Calu3 (cell line): ENCODE measurements around the gene TAF1A. TPM values are rescaled to one million over a fixed set of nuclear protein-coding genes. Genes with fewer than 3 reads are reported as not detected.

ENCODE experiments used
- BruUV-seq: library from RNA; stranded (reverse); fragments of 400-500 nt; replicated peaks from 2 replicates; lab custom pipeline; 2021; lab: Mats Ljungman, UMichigan
- CTCF ChIA-PET: fragments of 300-600 bp; sonication (Branson Sonifier 250); formaldehyde crosslinking; loops from one replicate; lab custom pipeline; 2022; ENCODE audit warnings: antibody characterized with exemption; lab: Charles Lee
- DNase-seq: peaks from one replicate; pipeline ENCODE4 v3.0.0; 2022
- H3K27ac Mint-ChIP-seq: one replicate; pipeline ENCODE4 v1.8.0; 2022; ENCODE audit warnings: mixed read lengths; ENCODE audit not compliant: unreplicated experiment
- H3K27me3 Mint-ChIP-seq: one replicate; pipeline ENCODE4 v1.8.0; 2022; ENCODE audit warnings: mixed read lengths; ENCODE audit not compliant: unreplicated experiment
- H3K36me3 Mint-ChIP-seq: one replicate; pipeline ENCODE4 v1.8.0; 2022; ENCODE audit warnings: mild to moderate bottlenecking, moderate library complexity, mixed read lengths; ENCODE audit not compliant: insufficient read depth, unreplicated experiment
- H3K4me1 Mint-ChIP-seq: one replicate; pipeline ENCODE4 v1.8.0; 2022; ENCODE audit warnings: mild to moderate bottlenecking, low read depth, mixed read lengths; ENCODE audit not compliant: unreplicated experiment
- H3K4me3 Mint-ChIP-seq: one replicate; pipeline ENCODE4 v1.8.0; 2022; ENCODE audit warnings: mild to moderate bottlenecking, low read depth, moderate library complexity, mixed read lengths; ENCODE audit not compliant: unreplicated experiment
- H3K9me3 Mint-ChIP-seq: one replicate; pipeline ENCODE4 v1.8.0; 2022; ENCODE audit warnings: low read depth, mixed read lengths; ENCODE audit not compliant: unreplicated experiment
- intact Hi-C: fragments of 100-400 bp; cut with micrococcal nuclease; formaldehyde crosslinking; loops from one replicate; pipeline ENCODE4 v1.10.0; 2022; ENCODE audit not compliant: unreplicated experiment
- total RNA-seq: library from RNA; stranded (reverse); gene quantifications from 2 replicates; pipeline ENCODE4 v1.2.3, GENCODE V29; 2022
- TF ChIP-seq, protein P1 (sequence below): fragments of 200-600 bp; IDR thresholded peaks from one replicate; pipeline ENCODE4 v1.8.0; 2022; ENCODE audit warnings: antibody characterized with exemption; ENCODE audit not compliant: unreplicated experiment

Gene TAF1A
- total RNA-seq, 1 experiment from 2014 or later, result 16.4 TPM

DNA sequence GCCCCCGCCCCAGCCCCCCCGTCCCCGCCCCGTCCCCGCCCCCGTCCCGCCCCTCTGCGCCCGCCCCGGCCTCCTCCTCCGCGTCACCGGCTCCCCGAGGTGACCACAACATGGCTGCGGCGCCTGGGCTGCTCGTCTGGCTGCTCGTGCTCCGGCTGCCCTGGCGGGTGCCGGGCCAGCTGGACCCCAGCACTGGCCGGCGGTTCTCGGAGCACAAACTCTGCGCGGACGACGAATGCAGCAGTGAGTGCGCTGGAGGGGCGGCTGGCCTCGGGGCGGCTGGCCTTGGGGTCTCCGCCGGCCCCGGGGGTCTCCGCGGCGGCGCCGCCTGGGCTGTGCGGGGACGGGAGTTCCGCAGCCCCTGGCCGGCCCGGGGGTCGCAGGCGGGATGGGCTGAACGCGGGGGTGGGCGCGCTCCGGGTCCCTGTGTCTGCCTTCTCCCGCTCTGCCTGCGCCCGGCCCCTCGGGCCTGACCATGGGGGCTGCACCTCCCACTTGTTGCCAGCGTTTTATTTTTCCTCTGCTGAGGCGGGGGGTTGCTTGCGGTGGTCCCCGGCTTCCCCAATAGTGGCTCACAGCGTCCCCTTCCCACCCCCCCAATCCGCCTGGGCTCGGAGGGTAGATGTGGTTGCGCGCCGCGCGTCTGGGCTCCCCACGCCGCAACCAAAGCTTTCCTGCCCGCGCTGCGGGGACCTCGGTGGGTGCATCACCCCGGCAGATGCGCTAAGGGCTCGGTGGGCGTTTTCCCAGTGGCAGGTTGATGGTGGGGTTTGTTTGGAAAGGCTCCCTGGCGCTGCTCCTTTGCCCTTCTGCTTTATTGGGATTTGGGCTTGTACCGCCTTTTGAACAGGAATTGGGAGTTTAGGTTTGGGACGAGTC lies 28.5 kb upstream of the TAF1A start, which contains the start of gene MIA3:
TSS of gene MIA3 (plus strand) at position 97 of the 879 bp plus-strand sequence. CDS start at position 111, 14 bp downstream.
- TF ChIP-seq, protein P1, sequence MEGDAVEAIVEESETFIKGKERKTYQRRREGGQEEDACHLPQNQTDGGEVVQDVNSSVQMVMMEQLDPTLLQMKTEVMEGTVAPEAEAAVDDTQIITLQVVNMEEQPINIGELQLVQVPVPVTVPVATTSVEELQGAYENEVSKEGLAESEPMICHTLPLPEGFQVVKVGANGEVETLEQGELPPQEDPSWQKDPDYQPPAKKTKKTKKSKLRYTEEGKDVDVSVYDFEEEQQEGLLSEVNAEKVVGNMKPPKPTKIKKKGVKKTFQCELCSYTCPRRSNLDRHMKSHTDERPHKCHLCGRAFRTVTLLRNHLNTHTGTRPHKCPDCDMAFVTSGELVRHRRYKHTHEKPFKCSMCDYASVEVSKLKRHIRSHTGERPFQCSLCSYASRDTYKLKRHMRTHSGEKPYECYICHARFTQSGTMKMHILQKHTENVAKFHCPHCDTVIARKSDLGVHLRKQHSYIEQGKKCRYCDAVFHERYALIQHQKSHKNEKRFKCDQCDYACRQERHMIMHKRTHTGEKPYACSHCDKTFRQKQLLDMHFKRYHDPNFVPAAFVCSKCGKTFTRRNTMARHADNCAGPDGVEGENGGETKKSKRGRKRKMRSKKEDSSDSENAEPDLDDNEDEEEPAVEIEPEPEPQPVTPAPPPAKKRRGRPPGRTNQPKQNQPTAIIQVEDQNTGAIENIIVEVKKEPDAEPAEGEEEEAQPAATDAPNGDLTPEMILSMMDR, result no peak
- no TSS peak for BruUV-seq
- peak within 1 kb of the TSS; percentile 92 for H3K27ac Mint-ChIP-seq
- peak within 1 kb of the TSS; percentile 85 for H3K4me3 Mint-ChIP-seq
- no peaks in the 10 kb centered on the region for H3K9me3 Mint-ChIP-seq
- H3K27me3 Mint-ChIP-seq, result peaks cover 26% of the 10 kb centered on the region
- peak; percentile 82 for DNase-seq
- CTCF ChIA-PET, result no interaction called here
- peaks cover 26% of the 10 kb centered on the region for H3K4me1 Mint-ChIP-seq
- intact Hi-C loops, result no loop called here
- peaks cover 25% of the 10 kb centered on the region for H3K36me3 Mint-ChIP-seq

DNA sequence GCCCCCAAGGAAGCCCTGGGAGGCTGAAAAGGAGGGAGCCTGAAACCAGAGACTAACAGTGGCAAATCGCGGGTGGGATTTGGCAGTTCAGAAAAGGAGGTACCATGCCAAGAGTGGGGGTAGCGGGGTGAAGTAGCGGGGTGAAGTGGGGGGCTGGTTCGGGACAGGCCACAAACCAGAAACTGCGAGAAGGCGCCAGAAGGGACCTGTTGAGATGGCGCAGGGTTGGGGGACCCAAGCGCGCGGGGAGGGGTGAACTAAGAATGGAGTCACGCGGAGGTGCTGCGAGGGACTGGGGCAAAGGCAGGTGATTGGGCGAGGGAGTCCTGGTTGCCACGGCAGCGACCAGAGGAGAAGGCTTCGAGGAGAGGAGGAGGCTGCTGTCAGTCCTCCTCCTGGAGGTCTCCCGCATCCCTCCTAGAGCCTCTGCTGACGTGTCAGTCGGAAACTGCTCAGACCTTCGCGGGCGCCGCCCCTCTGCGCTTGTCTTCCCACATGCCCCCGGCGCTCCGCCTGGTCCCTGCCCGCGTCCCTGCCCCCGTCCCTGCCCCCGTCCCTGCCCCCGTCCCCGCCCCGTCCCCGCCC lies 27.7 kb upstream of the TAF1A start:
- CTCF ChIA-PET, result no interaction called here
- BruUV-seq, result no TSS peak
- peak overlapping the region; percentile 92 for H3K27ac Mint-ChIP-seq
- H3K9me3 Mint-ChIP-seq, result no peaks in the 10 kb centered on the region
- TF ChIP-seq, protein P1, result no peak
- peak overlapping the region; percentile 85 for H3K4me3 Mint-ChIP-seq
- peaks cover 34% of the 10 kb centered on the region for H3K27me3 Mint-ChIP-seq
- intact Hi-C loops, result no loop called here
- H3K36me3 Mint-ChIP-seq, result peaks cover 25% of the 10 kb centered on the region
- H3K4me1 Mint-ChIP-seq, result peaks cover 27% of the 10 kb centered on the region
- DNase-seq, result peak; percentile 86

DNA sequence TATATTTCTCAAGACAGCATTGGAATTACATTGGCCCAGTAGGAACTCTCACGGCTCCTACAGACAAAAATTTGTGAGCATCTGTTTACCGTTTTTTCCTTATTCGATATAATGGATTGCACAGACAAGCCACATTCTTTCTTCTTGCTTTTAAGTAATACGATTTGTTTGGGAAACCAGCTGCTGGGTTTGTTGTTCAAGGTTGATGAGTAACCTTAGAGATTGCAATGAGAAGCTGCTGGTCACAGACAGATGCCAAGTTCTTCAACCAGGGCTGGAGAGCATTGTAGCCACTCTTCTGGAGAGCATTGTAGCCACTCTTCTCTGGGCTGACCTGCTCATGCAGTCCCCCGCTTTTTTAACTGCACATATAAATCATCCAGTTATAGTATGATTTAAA lies 26.8 kb upstream of the TAF1A start:
- Mint-ChIP-seq H3K36me3 (peaks cover 25% of the 10 kb centered on the region), H3K27ac (no peak overlapping the region), H3K4me3 (no peak overlapping the region), H3K9me3 (no peaks in the 10 kb centered on the region), H3K4me1 (peaks cover 27% of the 10 kb centered on the region), H3K27me3 (peaks cover 40% of the 10 kb centered on the region)
- BruUV-seq, result no TSS peak
- no peak for DNase-seq
- TF ChIP-seq, protein P1, result no peak
- intact Hi-C loops, result no loop called here
- CTCF ChIA-PET, result no interaction called here

DNA sequence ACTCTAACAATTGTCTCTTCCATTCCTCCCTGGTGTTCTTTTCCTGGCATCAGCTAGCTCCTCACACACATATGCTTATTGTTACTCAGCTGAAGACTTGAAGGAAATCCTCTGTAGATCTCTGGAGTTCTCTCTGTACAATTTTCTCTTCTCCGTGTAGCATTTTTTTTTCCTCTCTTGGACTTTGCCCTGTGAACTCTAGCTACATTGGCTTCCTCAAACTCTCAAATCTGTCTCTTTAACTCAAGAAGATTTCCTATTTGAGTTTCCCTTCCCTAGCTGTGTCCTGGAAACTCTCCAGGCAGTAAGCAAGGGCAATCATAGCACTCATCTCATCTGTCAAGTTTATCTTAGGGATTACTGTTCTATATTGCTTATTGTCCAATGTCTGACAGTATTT lies 23.9 kb upstream of the TAF1A start:
- TF ChIP-seq, protein P1, result no peak
- Mint-ChIP-seq H3K4me1 (peaks cover 9% of the 10 kb centered on the region), H3K27me3 (peaks cover 40% of the 10 kb centered on the region), H3K36me3 (peaks cover 17% of the 10 kb centered on the region), H3K27ac (no peak overlapping the region), H3K4me3 (no peak overlapping the region), H3K9me3 (no peaks in the 10 kb centered on the region)
- CTCF ChIA-PET, result no interaction called here
- intact Hi-C loops, result no loop called here
- DNase-seq, result no peak
- no TSS peak for BruUV-seq
